ENCODE results near the gene AFF1.
"Not testable (repeated sequence)": the region's sequence is repeated elsewhere in the genome, so short reads cannot be mapped to it uniquely, and the experiment has no call there.

The AFF1 gene

GRCh38 chr4:87037171-87037570, 102.4 kb downstream of the AFF1 start:
- DNase-seq (ENCODE audit: low read depth): not testable (repeated sequence)

- DNase-seq (ENCODE audit: low read depth): no peak
These were observed 103.0 kb downstream of the AFF1 start for GRCh38 chr4:87037671-87038334.

- DNase-seq (ENCODE audit: low read depth): no peak
These were observed 104.2 kb downstream of the AFF1 start for GRCh38 chr4:87038837-87039615.

GRCh38 chr4:87041141-87041540, 106.3 kb downstream of the AFF1 start:
- no peak for DNase-seq (ENCODE audit: low read depth)

DNA sequence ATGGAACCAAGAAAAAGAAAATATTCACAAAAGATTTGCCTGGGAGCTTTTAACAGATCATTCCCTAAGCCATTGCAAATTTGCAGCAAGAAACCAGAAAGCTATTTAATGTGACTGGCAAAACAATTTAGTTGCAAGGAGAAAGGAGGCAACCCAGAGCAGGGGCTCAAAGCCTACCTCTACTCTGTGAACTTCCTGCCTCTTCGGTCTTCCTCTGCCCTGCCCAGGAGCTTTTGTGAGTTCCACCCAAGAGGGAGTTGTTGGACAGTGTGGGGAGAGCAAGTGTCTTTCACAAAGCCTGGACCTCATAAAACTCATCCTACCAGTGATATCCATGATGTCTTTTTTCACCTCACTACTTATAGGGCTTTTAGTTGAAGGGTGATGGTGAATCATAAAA, 107.4 kb downstream of the AFF1 start:
- no peak for DNase-seq (ENCODE audit: low read depth)

DNA sequence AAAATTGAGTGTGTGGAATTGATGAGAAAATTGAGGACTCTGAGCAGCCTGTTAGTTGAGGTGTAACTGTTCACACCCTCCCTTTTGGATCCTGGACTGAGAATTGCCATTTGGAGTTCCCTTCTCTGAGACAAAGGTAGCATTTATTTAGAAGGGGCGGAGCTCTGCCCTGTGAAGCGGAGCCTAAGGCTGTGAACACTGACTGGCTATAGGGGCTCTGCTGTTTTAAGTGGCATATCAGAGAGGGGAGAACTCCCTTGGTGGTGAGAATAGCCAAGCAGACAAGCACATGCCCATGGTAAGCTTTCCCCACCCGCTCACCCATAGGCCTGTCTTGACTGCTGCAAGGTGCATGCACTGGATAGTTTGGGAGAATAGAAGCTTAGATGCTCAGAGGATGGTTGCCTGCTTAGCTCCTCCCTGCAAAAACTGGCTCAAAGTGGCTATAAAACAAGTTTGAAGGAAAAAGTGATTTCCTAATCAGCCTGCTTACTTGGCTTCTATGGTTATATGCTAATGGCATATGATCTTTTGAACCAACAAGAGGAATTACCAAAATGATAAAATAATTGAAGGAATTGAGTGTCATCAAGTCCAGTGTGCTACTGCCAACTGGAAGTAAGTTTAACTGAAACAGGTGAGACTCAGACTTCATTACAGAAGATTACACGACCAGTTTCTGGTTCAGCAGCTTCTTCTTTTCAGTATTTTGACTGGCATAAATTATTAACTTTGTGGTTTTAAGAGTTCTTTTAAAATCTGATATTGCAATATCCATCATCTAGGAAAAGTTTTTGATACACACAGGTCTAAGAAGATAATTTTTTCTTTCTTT, 108.4 kb downstream of the AFF1 start:
- no peak for DNase-seq (ENCODE audit: low read depth)

GRCh38 chr4:87044511-87045233, 109.9 kb downstream of the AFF1 start:
- DNase-seq (ENCODE audit: low read depth): no peak

DNA sequence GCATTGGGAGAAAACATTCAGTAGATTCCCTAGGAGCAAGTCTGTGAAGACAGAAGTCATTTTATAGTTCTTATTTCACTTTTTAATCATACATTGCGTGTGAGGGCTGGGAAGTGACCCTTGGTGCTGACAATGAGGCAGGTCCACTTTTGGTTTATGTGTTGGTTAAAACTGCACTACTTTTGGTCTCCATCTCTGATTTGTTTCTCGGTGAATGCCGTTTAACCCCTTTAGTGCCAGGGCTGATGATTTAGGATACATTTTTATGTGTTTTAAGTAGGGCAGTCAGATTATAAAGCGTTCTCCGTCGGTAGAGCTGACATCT, 110.4 kb downstream of the AFF1 start:
- DNase-seq (ENCODE audit: low read depth): no peak

- no peak for DNase-seq (ENCODE audit: low read depth)
These were observed 110.8 kb downstream of the AFF1 start for GRCh38 chr4:87045659-87046058.

- DNase-seq (ENCODE audit: low read depth): no peak
These were observed 111.3 kb downstream of the AFF1 start for GRCh38 chr4:87046121-87046551.

GRCh38 chr4:87047281-87047798, 112.5 kb downstream of the AFF1 start:
- no peak for DNase-seq (ENCODE audit: low read depth)

DNA sequence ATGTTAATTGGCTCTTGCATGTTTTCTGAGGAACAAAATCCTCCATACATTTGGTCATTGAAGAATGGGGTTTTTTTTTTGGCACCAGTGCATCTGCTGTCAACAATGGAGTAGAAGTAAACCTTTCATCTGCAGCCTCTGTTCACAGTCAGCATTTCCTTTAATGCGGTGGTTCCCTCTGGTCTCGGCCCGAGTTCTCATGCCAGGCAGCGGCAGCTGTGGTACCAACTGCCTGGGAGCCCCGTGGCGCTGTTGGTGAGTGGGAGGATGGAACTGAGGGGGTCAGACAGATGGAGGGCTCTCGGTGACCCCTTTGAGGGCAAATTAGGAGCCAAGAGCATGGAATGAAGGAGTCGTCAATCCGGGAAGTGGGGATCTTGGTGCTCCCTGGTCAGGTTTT, 114.7 kb downstream of the AFF1 start:
- DNase-seq (ENCODE audit: low read depth): no peak

DNA sequence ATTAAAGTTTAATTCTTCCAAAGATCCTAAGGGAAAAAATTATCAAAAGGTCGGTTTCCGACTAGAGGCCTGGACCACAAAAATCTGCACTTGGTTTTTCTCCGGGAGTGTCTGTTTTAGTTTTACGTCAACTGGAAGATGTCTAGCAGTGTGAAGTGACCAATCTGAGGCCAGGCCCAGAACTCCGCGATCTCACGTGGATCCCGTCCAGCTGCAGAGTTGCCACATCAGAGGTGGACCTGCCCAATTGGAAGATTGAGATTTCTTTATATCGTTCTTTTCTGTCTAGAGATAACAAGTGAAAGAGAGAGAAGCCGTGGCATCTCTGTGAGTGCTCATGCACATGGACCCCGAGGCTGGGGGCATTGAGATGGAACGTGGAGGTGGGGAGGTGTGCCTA, 115.8 kb downstream of the AFF1 start:
- no peak for DNase-seq (ENCODE audit: low read depth)

GRCh38 chr4:87051121-87051713, 116.4 kb downstream of the AFF1 start:
- DNase-seq (ENCODE audit: low read depth): no peak

DNA sequence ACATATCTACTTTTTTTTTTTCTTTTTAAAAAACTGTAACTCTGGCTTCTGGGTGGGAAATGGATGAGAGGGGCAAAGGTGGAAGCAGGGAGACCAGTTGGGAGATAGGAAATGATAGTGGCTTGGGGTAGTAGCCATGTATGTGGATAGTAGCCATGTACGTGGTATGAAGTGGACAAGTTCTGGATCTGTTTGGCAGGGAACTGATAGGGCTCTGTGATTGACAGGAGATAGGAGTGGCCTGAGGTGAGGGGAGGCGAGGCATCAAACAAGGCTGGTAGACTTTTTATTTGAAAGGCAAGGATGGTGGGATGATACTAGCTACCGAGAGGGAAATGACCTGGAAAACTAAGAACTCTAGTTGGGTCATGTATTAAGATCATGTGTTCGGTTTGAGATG, 117.8 kb downstream of the AFF1 start:
- peak; percentile 58 for DNase-seq (ENCODE audit: low read depth)

- DNase-seq (ENCODE audit: low read depth): no peak
These were observed 118.4 kb downstream of the AFF1 start for GRCh38 chr4:87053176-87053658.

- peak; percentile 74 for DNase-seq (ENCODE audit: low read depth)
These were observed 119.3 kb downstream of the AFF1 start for GRCh38 chr4:87053802-87054767.

GRCh38 chr4:87054900-87055299, 120.1 kb downstream of the AFF1 start:
- no peak for DNase-seq (ENCODE audit: low read depth)

- no peak for DNase-seq (ENCODE audit: low read depth)
These were observed 120.5 kb downstream of the AFF1 start for GRCh38 chr4:87055311-87055710.

- DNase-seq (ENCODE audit: low read depth): no peak
These were observed 122.1 kb downstream of the AFF1 start for GRCh38 chr4:87056881-87057280.
